ENCODE data around the gene SNX17. TPM values are rescaled to one million over a fixed set of nuclear protein-coding genes. Genes with fewer than 3 reads are reported as not detected.

SNX17 gene
- total RNA-seq, 1 experiment from 2014 or later, result 116 TPM

DNA sequence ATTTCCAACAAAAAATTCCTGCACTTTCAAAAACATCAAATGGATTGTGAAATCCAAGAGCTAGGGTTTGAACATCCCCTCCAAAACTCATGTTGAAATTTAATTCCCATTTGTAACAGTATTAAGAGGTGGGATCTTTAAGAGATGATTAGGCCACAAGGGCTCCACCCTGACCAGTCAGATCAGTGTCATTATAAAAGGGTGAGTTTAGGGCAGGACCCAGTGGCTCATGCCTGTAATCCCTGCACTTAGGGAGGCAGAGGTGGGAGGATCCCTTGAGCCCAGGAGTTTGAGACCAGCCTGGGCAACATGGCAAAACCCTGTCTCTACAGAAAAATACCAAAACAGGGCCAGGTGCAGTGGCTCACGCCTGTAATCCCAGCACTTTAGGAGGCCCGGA, 22.8 kb upstream of the SNX17 start:
- no peaks in the 10 kb centered on the region for H3K27me3 ChIP-seq (ENCODE audit: control insufficient read depth, insufficient read depth, low read length)
- intact Hi-C loops (cut with micrococcal nuclease; ENCODE audit: unreplicated experiment) (no loop called here), in situ Hi-C loops (cut with HindIII; ENCODE audit: low pct_unique_long_range_greater_than_20kb, low sequenced_read_pairs) (no loop called here)
- 0 out of 2 replicates have a peak, but pooled peaks cover 3% of the 10 kb centered on the region for H3K36me3 ChIP-seq (ENCODE audit: control insufficient read depth, insufficient read depth, low read length)
- peaks cover 8% of the 10 kb centered on the region for H3K4me1 ChIP-seq (ENCODE audit: control insufficient read depth, insufficient read depth, low read length)
- H3K9me3 ChIP-seq (ENCODE audit: control insufficient read depth, insufficient read depth, low read depth, low read length), result no peaks in the 10 kb centered on the region
- ATAC-seq (no peak), DNase-seq (ENCODE audit: low read depth, low spot score) (no peak)
- ChIA-PET CTCF (no interaction called here), POLR2A (no interaction called here)
- H3K27ac ChIP-seq (ENCODE audit: low read length), result no peak overlapping the region
- H3K4me3 ChIP-seq (ENCODE audit: low read depth in 2 of 2, low read length in 2 of 2), result no peak overlapping the region
- BruUV-seq (replicated peaks), result no TSS peak
- TF ChIP-seq SIN3A (IDR thresholded peaks at IDR 0.05; ENCODE audit: borderline replicate concordance, insufficient read depth, low read depth, low read length) (no peak), POLR2AphosphoS5 (IDR thresholded peaks at IDR 0.05; ENCODE audit: low read depth, low read length) (no peak), REST (IDR thresholded peaks at IDR 0.05; ENCODE audit: insufficient read depth in 1 of 2, low read depth in 2 of 2, low read length in 1 of 2) (no peak), CTCF (IDR thresholded peaks at IDR 0.05) (no peak), TCF7L2 (IDR thresholded peaks at IDR 0.05; ENCODE audit: low read depth, low read length) (no peak)

- intact Hi-C loops (cut with micrococcal nuclease; ENCODE audit: unreplicated experiment), result no loop called here
- ATAC-seq (no peak), DNase-seq (ENCODE audit: low read depth, low spot score) (no peak)
- no TSS peak for BruUV-seq (replicated peaks)
- TF ChIP-seq CTCF (IDR thresholded peaks at IDR 0.05), result no peak
- no peak for TF ChIP-seq REST (IDR thresholded peaks at IDR 0.05; ENCODE audit: insufficient read depth in 1 of 2, low read depth in 2 of 2, low read length in 1 of 2)
- no peak for TF ChIP-seq SIN3A (IDR thresholded peaks at IDR 0.05; ENCODE audit: borderline replicate concordance, insufficient read depth, low read depth, low read length)
- TF ChIP-seq POLR2AphosphoS5 (IDR thresholded peaks at IDR 0.05; ENCODE audit: low read depth, low read length), result no peak
- no peak for TF ChIP-seq TCF7L2 (IDR thresholded peaks at IDR 0.05; ENCODE audit: low read depth, low read length)
- Histone ChIP-seq H3K36me3 (ENCODE audit: control insufficient read depth, insufficient read depth, low read length) (no peaks in the 10 kb centered on the region), H3K27me3 (ENCODE audit: control insufficient read depth, insufficient read depth, low read length) (no peaks in the 10 kb centered on the region), H3K4me1 (ENCODE audit: control insufficient read depth, insufficient read depth, low read length) (peaks cover 19% of the 10 kb centered on the region), H3K27ac (ENCODE audit: low read length) (no peak overlapping the region), H3K9me3 (ENCODE audit: control insufficient read depth, insufficient read depth, low read depth, low read length) (no peaks in the 10 kb centered on the region), H3K4me3 (ENCODE audit: low read depth in 2 of 2, low read length in 2 of 2) (no peak overlapping the region)
- CTCF ChIA-PET, result no interaction called here
- POLR2A ChIA-PET, result no interaction called here
- in situ Hi-C loops (cut with HindIII; ENCODE audit: low pct_unique_long_range_greater_than_20kb, low sequenced_read_pairs), result no loop called here
These were observed 20.2 kb upstream of the SNX17 start for GRCh38 chr2:27350106-27350693.
